K562 (cell line): ENCODE results near the gene FAM219B. TPM values are rescaled to one million over a fixed set of nuclear protein-coding genes. Genes with fewer than 3 reads are reported as not detected.

ENCODE experiments used
- ARHGAP35 ChIP-seq: fragments of 450-650 bp; IDR thresholded peaks from 2 replicates; pipeline ENCODE4 v1.6.1; 2018; ENCODE audit not compliant: partially characterized antibody
- ATF7 ChIP-seq: fragments of 450-650 bp; IDR thresholded peaks from 2 replicates; pipeline ENCODE4 v1.7.1; 2014; ENCODE audit warnings: mild to moderate bottlenecking, moderate library complexity
- CREM ChIP-seq: IDR thresholded peaks from 2 replicates; pipeline ENCODE4 v1.6.1; 2014; ENCODE audit warnings: antibody characterized with exemption, low read depth
- CXXC5 ChIP-seq: fragments of 250-450 bp; sonication (Bioruptor Pico); IDR thresholded peaks from 2 replicates; pipeline ENCODE4 v1.8.0; 2022; ENCODE audit warnings: inconsistent platforms, mild to moderate bottlenecking, moderate library complexity
- EGR1 ChIP-seq: fragments of 450-650 bp; conservative IDR thresholded peaks from 2 replicates; pipeline ENCODE4 v1.6.1; 2017; ENCODE audit warnings: mild to moderate bottlenecking
- FOSL1 ChIP-seq: fragments of 200-800 bp; sonication (Bioruptor generic); conservative IDR thresholded peaks from 2 replicates; pipeline ENCODE4 v1.6.1; 2016; ENCODE audit warnings: missing genetic modification characterization, missing compliant biosample characterization
- FOXA1 ChIP-seq: fragments of 450-650 bp; IDR thresholded peaks from 2 replicates; pipeline ENCODE4 v1.6.1; 2016; ENCODE audit warnings: mild to moderate bottlenecking, borderline replicate concordance
- HNRNPK ChIP-seq: fragments of 200-400 bp; formaldehyde crosslinking; IDR thresholded peaks from one replicate; pipeline ENCODE4 v1.6.1; 2018; ENCODE audit warnings: mild to moderate bottlenecking, low read depth, low read length; ENCODE audit not compliant: poor library complexity, severe bottlenecking
- NRF1 ChIP-seq, 2 experiments: fragments of 450-650 bp; IDR thresholded peaks in 1 of 2; conservative IDR thresholded peaks in 1 of 2; 2 replicates each; pipeline ENCODE4 v1.6.1; 2014; ENCODE audit warnings: mild to moderate bottlenecking in 2 of 2
- POLR2AphosphoS5 ChIP-seq: IDR thresholded peaks from 2 replicates; pipeline ENCODE4 v1.6.1; 2011; ENCODE audit warnings: mild to moderate bottlenecking, low read depth, low read length, moderate library complexity; ENCODE audit not compliant: control insufficient read depth, insufficient read depth
- RBFOX2 ChIP-seq: fragments of 200-400 bp; formaldehyde crosslinking; IDR thresholded peaks from 2 replicates; pipeline ENCODE4 v1.6.1; 2017; ENCODE audit warnings: low read depth, mild to moderate bottlenecking, low read length, moderate library complexity
- ZNF263 ChIP-seq: sonication (generic); formaldehyde crosslinking; IDR thresholded peaks from 2 replicates; pipeline ENCODE4 v1.8.0; 2022; ENCODE audit warnings: mild to moderate bottlenecking, missing genetic modification reagents, borderline replicate concordance
- polyA plus RNA-seq, 8 experiments: library from polyadenylated mRNA; depleted of rRNA in 4 of 8; stranded (reverse) in 5 of 8; unstranded in 3 of 8; fragments of >200 nt; fragmentation: Nextera tagmentation in 2 of 8; fragmentation: Illumina TruSeq in 1 of 8; extraction: Ambion mirVana in 2 of 8; extraction: Trizol in 1 of 8; gene quantifications; 2 replicates each; pipeline versions ENCODE4 v1.2.1 to v1.2.3, GENCODE V29; 2011 to 2014; ENCODE audit warnings: inconsistent platforms in 1 of 8, missing spikeins in 1 of 8
- total RNA-seq, 7 experiments: library from RNA; depleted of rRNA in 6 of 7; stranded (reverse); fragments of >200 nt in 6 of 7; fragmentation: Illumina TruSeq in 2 of 7; extraction: Trizol in 2 of 7; gene quantifications; 2 replicates each; pipeline versions ENCODE4 v1.2.1 to v1.2.3, GENCODE V29; 2011 to 2021; ENCODE audit warnings: low replicate concordance in 1 of 7
- TF ChIP-seq, protein P1 (sequence below): fragments of 250-450 bp; sonication (Bioruptor Pico); IDR thresholded peaks from 2 replicates; pipeline ENCODE4 v1.8.0; 2022; ENCODE audit warnings: inconsistent platforms
- TF ChIP-seq, protein P2 (sequence below): conservative IDR thresholded peaks from 2 replicates; pipeline ENCODE4 v1.6.1; 2011; ENCODE audit warnings: low read depth, mild to moderate bottlenecking, low read length; ENCODE audit not compliant: control insufficient read depth
- TF ChIP-seq, protein P3 (sequence below): sonication (generic); formaldehyde crosslinking; IDR thresholded peaks from 2 replicates; pipeline ENCODE4 v1.9.0; 2022; ENCODE audit warnings: mild to moderate bottlenecking, missing genetic modification reagents
- TF ChIP-seq, protein P4 (sequence below): fragments of 250-450 bp; sonication (Bioruptor Pico); IDR thresholded peaks from 2 replicates; pipeline ENCODE4 v1.4.0; 2020
- TF ChIP-seq, protein P5 (sequence below): fragments of 450-650 bp; IDR thresholded peaks from 2 replicates; pipeline ENCODE4 v1.6.1; 2017; ENCODE audit warnings: mild to moderate bottlenecking, moderate library complexity

The FAM219B gene
- total and polyA plus RNA-seq, 9 of the 15 experiments (the other 6 are each of a cell fraction or from before 2014, with no cell fraction given): 6.8 to 50.4 (median 29.4) TPM

DNA sequence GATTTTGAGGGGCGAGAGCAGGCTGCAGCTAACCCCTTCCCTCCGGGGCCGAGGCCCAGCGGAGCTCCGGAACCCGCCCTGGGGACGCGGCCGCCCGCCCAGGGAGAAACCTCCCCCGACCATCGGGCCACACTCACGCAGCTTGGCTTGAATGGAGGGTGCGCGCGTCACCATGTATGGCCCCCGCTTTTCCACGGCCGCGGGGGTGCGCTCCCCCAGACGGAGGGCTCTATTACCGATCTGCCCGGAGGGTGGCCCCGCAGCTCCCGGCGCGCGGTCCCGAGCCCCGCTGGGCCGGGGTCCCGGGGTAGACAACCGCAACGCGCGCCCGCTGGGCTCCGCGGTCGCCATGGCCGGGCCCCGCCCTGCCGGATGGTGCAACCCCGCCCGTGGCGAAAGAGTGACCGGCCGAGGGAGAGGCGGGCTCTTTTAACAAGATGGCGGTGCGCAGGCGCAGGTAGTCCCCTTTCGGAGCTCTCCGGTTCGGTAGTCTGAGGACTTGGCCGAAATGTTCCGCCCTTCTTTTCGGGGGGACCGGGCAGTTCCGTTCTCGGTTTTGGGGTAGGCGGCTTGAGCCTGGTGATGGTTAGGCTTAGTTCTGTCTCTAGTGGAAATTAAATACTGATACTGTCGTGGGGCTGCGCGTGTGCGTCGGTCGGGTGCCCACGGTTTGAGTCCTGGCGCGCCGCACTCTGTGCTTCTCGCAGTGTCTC lies at the start of gene FAM219B (continued):
- TF ChIP-seq, protein P1, sequence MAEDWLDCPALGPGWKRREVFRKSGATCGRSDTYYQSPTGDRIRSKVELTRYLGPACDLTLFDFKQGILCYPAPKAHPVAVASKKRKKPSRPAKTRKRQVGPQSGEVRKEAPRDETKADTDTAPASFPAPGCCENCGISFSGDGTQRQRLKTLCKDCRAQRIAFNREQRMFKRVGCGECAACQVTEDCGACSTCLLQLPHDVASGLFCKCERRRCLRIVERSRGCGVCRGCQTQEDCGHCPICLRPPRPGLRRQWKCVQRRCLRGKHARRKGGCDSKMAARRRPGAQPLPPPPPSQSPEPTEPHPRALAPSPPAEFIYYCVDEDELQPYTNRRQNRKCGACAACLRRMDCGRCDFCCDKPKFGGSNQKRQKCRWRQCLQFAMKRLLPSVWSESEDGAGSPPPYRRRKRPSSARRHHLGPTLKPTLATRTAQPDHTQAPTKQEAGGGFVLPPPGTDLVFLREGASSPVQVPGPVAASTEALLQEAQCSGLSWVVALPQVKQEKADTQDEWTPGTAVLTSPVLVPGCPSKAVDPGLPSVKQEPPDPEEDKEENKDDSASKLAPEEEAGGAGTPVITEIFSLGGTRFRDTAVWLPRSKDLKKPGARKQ (CRISPR knock-in tag): no peak
- TF ChIP-seq POLR2AphosphoS5 (peak; percentile 77; the same call in 1 of the 2 replicates), NRF1 (conservative IDR thresholded peaks at IDR 0.05 in 1 of 2, IDR thresholded peaks at IDR 0.05 in 1 of 2) (peak; percentile 98), FOSL1 (peak; percentile 40), ZNF263 (CRISPR knock-in tag) (0 out of 2 replicates have a peak, but pooled peaks have one; percentile 12), ATF7 (peak; percentile 68; the same call in 1 of the 2 replicates), CREM (peak; percentile 57; the same call in 1 of the 2 replicates), EGR1 (peak; percentile 59), ARHGAP35 (no peak), FOXA1 (no peak), HNRNPK (no peak), RBFOX2 (peak; percentile 94), CXXC5 (CRISPR knock-in tag) (peak; percentile 72)
- TF ChIP-seq, protein P2, sequence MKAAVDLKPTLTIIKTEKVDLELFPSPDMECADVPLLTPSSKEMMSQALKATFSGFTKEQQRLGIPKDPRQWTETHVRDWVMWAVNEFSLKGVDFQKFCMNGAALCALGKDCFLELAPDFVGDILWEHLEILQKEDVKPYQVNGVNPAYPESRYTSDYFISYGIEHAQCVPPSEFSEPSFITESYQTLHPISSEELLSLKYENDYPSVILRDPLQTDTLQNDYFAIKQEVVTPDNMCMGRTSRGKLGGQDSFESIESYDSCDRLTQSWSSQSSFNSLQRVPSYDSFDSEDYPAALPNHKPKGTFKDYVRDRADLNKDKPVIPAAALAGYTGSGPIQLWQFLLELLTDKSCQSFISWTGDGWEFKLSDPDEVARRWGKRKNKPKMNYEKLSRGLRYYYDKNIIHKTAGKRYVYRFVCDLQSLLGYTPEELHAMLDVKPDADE: peak; percentile 57; the same call in 1 of the 2 replicates
- TF ChIP-seq, protein P3, sequence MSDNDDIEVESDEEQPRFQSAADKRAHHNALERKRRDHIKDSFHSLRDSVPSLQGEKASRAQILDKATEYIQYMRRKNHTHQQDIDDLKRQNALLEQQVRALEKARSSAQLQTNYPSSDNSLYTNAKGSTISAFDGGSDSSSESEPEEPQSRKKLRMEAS (CRISPR knock-in tag): peak; percentile 29; the same call in 1 of the 2 replicates
- TF ChIP-seq, protein P4, sequence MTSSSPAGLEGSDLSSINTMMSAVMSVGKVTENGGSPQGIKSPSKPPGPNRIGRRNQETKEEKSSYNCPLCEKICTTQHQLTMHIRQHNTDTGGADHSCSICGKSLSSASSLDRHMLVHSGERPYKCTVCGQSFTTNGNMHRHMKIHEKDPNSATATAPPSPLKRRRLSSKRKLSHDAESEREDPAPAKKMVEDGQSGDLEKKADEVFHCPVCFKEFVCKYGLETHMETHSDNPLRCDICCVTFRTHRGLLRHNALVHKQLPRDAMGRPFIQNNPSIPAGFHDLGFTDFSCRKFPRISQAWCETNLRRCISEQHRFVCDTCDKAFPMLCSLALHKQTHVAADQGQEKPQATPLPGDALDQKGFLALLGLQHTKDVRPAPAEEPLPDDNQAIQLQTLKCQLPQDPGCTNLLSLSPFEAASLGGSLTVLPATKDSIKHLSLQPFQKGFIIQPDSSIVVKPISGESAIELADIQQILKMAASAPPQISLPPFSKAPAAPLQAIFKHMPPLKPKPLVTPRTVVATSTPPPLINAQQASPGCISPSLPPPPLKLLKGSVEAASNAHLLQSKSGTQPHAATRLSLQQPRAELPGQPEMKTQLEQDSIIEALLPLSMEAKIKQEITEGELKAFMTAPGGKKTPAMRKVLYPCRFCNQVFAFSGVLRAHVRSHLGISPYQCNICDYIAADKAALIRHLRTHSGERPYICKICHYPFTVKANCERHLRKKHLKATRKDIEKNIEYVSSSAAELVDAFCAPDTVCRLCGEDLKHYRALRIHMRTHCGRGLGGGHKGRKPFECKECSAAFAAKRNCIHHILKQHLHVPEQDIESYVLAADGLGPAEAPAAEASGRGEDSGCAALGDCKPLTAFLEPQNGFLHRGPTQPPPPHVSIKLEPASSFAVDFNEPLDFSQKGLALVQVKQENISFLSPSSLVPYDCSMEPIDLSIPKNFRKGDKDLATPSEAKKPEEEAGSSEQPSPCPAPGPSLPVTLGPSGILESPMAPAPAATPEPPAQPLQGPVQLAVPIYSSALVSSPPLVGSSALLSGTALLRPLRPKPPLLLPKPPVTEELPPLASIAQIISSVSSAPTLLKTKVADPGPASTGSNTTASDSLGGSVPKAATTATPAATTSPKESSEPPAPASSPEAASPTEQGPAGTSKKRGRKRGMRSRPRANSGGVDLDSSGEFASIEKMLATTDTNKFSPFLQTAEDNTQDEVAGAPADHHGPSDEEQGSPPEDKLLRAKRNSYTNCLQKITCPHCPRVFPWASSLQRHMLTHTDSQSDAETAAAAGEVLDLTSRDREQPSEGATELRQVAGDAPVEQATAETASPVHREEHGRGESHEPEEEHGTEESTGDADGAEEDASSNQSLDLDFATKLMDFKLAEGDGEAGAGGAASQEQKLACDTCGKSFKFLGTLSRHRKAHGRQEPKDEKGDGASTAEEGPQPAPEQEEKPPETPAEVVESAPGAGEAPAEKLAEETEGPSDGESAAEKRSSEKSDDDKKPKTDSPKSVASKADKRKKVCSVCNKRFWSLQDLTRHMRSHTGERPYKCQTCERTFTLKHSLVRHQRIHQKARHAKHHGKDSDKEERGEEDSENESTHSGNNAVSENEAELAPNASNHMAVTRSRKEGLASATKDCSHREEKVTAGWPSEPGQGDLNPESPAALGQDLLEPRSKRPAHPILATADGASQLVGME (CRISPR knock-in tag): no peak
- TF ChIP-seq, protein P5, sequence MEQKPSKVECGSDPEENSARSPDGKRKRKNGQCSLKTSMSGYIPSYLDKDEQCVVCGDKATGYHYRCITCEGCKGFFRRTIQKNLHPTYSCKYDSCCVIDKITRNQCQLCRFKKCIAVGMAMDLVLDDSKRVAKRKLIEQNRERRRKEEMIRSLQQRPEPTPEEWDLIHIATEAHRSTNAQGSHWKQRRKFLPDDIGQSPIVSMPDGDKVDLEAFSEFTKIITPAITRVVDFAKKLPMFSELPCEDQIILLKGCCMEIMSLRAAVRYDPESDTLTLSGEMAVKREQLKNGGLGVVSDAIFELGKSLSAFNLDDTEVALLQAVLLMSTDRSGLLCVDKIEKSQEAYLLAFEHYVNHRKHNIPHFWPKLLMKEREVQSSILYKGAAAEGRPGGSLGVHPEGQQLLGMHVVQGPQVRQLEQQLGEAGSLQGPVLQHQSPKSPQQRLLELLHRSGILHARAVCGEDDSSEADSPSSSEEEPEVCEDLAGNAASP: no peak
